Breast epithelium (tissue), 4 donors: ENCODE measurements around the gene EIF4G3. TPM values are rescaled to one million over a fixed set of nuclear protein-coding genes. Genes with fewer than 3 reads are reported as not detected.

ENCODE experiments used
- DNase-seq, 2 donors: peaks; one replicate each; pipeline ENCODE4 v3.0.0-alpha.2; 2019; ENCODE audit warnings: low spot score in 2 of 2
- H3K27ac ChIP-seq, 2 donors: fragments of 200-600 bp; sonication (generic) in 1 of 2; one replicate each; pipeline ENCODE4 v1.5.1; 2016 to 2019; ENCODE audit warnings: mild to moderate bottlenecking in 1 of 2
- H3K27me3 ChIP-seq, 2 donors: fragments of 200-600 bp; sonication (generic) in 1 of 2; one replicate each; pipeline versions ENCODE4 v1.5.1 to v1.6.0; 2017 to 2019; ENCODE audit warnings: control low read depth in 1 of 2, mild to moderate bottlenecking in 1 of 2
- H3K36me3 ChIP-seq: fragments of 200-600 bp; one replicate; pipeline ENCODE4 v1.5.1; 2019
- H3K4me1 ChIP-seq, 2 donors: fragments of 200-600 bp; sonication (generic); one replicate each; pipeline ENCODE4 v1.5.1; 2016 to 2019; ENCODE audit warnings: control low read depth in 1 of 2
- H3K4me3 ChIP-seq, 3 donors: fragments of 200-600 bp; sonication (generic); 1 replicate in 2 of 3; 2 replicates in 1 of 3; pipeline ENCODE4 v1.5.1; 2016 to 2019; ENCODE audit warnings: mild to moderate bottlenecking in 3 of 3, moderate library complexity in 2 of 3
- H3K9me3 ChIP-seq, 2 donors: fragments of 200-600 bp; sonication (generic) in 1 of 2; one replicate each; pipeline ENCODE4 v1.5.1; 2016 to 2019; ENCODE audit warnings: control low read depth in 1 of 2
- CTCF ChIP-seq, 3 donors: fragments of 450-650 bp; IDR thresholded peaks; one replicate each; pipeline ENCODE4 v1.5.1; 2016 to 2017; ENCODE audit warnings: antibody characterized with exemption in 3 of 3, mild to moderate bottlenecking in 3 of 3, moderate library complexity in 3 of 3
- POLR2A ChIP-seq: fragments of 450-650 bp; IDR thresholded peaks from one replicate; pipeline ENCODE4 v1.6.1; 2016; ENCODE audit warnings: antibody characterized with exemption, mild to moderate bottlenecking, moderate library complexity
- POLR2AphosphoS5 ChIP-seq, 3 donors: sonication (generic); formaldehyde crosslinking; IDR thresholded peaks; one replicate each; pipeline ENCODE4 v1.6.1; 2017; ENCODE audit warnings: antibody characterized with exemption in 3 of 3
- intact Hi-C: fragments of 100-400 bp; cut with DNase I; formaldehyde crosslinking; loops from one replicate; pipeline ENCODE4 v1.15.1; 2023; ENCODE audit warnings: low total_unique reads
- total RNA-seq, 3 donors: library from RNA; depleted of rRNA; stranded (reverse); fragments of >200 nt; gene quantifications; one replicate each; pipeline ENCODE4 v1.1.0, GENCODE V29; 2016

EIF4G3 gene
- total RNA-seq, 3 donors from 2014 or later, result 37.8 to 52.4 (median 50.8) TPM

- DNase-seq, result no peak
- Histone ChIP-seq H3K9me3 (no peaks in the 10 kb centered on the region), H3K4me3 (no peak overlapping the region), H3K4me1 (no peaks in the 10 kb centered on the region), H3K36me3 (no peaks in the 10 kb centered on the region), H3K27me3 (no peaks in the 10 kb centered on the region), H3K27ac (no peak overlapping the region)
- intact Hi-C loops, result no loop called here
- no peak for TF ChIP-seq POLR2AphosphoS5 (IDR thresholded peaks at IDR 0.05)
- TF ChIP-seq POLR2A, result no peak
- TF ChIP-seq CTCF (IDR thresholded peaks at IDR 0.05), result no peak
These were observed 16.4 kb downstream of the EIF4G3 start for GRCh38 chr1:21160263-21160796.

GRCh38 chr1:21157868-21158267, 18.8 kb downstream of the EIF4G3 start:
- intact Hi-C loops, result no loop called here
- H3K27ac ChIP-seq, result no peak overlapping the region
- H3K9me3 ChIP-seq, result no peaks in the 10 kb centered on the region
- TF ChIP-seq CTCF (IDR thresholded peaks at IDR 0.05) (no peak), POLR2A (no peak), POLR2AphosphoS5 (IDR thresholded peaks at IDR 0.05) (no peak)
- H3K4me3 ChIP-seq, result no peak overlapping the region
- no peaks in the 10 kb centered on the region for H3K27me3 ChIP-seq
- DNase-seq, result no peak
- H3K36me3 ChIP-seq, result no peaks in the 10 kb centered on the region
- H3K4me1 ChIP-seq, result no peaks in the 10 kb centered on the region

- no peak overlapping the region for H3K4me3 ChIP-seq
- intact Hi-C loops, result no loop called here
- TF ChIP-seq POLR2A (no peak), CTCF (IDR thresholded peaks at IDR 0.05) (no peak)
- H3K27ac ChIP-seq, result no peak overlapping the region
- no peaks in the 10 kb centered on the region for H3K9me3 ChIP-seq
- no peaks in the 10 kb centered on the region for H3K4me1 ChIP-seq
- no peak for DNase-seq
- H3K36me3 ChIP-seq, result no peaks in the 10 kb centered on the region
- H3K27me3 ChIP-seq, result no peaks in the 10 kb centered on the region
These were observed 19.6 kb downstream of the EIF4G3 start for GRCh38 chr1:21157054-21157453.

GRCh38 chr1:21156019-21156418, 20.7 kb downstream of the EIF4G3 start:
- H3K27ac ChIP-seq, result no peak overlapping the region
- no peaks in the 10 kb centered on the region for H3K27me3 ChIP-seq
- DNase-seq, result no peak
- no peaks in the 10 kb centered on the region for H3K36me3 ChIP-seq
- no peaks in the 10 kb centered on the region for H3K4me1 ChIP-seq
- intact Hi-C loops, result no loop called here
- no peak overlapping the region for H3K4me3 ChIP-seq
- no peak for TF ChIP-seq POLR2AphosphoS5 (IDR thresholded peaks at IDR 0.05)
- TF ChIP-seq CTCF (IDR thresholded peaks at IDR 0.05), result no peak
- no peak for TF ChIP-seq POLR2A
- no peaks in the 10 kb centered on the region for H3K9me3 ChIP-seq

- no peak for DNase-seq
- H3K4me3 ChIP-seq, result no peak overlapping the region
- intact Hi-C loops, result no loop called here
- no peak for TF ChIP-seq POLR2A
- TF ChIP-seq CTCF (IDR thresholded peaks at IDR 0.05), result no peak
- TF ChIP-seq POLR2AphosphoS5 (IDR thresholded peaks at IDR 0.05), result no peak
- H3K4me1 ChIP-seq, result no peaks in the 10 kb centered on the region
- no peaks in the 10 kb centered on the region for H3K9me3 ChIP-seq
- H3K27ac ChIP-seq, result no peak overlapping the region
- no peaks in the 10 kb centered on the region for H3K27me3 ChIP-seq
- H3K36me3 ChIP-seq, result no peaks in the 10 kb centered on the region
These were observed 22.0 kb downstream of the EIF4G3 start for GRCh38 chr1:21154717-21155116.
